RWPE2 (cell line): ENCODE measurements around the gene DOK1.

ENCODE experiments used
- ATAC-seq: fragments of 200-7000 bp; cut with Tn5 transposase; 3 replicates; pipeline ENCODE4 v1.9.1; 2021; ENCODE audit warnings: low read depth
- DNase-seq: peaks from one replicate; pipeline ENCODE4 v3.0.0-alpha.2; 2020; ENCODE audit warnings: low spot score
- H3K27ac ChIP-seq: fragments of 450-650 bp; 2 replicates; pipeline ENCODE4 v1.5.1; 2017; ENCODE audit warnings: mild to moderate bottlenecking; ENCODE audit not compliant: poor library complexity, severe bottlenecking
- H3K27me3 ChIP-seq: fragments of 250-450 bp; sonication (Bioruptor Pico); 2 replicates; pipeline ENCODE4 v1.5.1; 2021; ENCODE audit warnings: mild to moderate bottlenecking, moderate library complexity; ENCODE audit not compliant: insufficient read depth, poor library complexity, severe bottlenecking
- H3K36me3 ChIP-seq: fragments of 250-450 bp; sonication (Bioruptor Pico); 2 replicates; pipeline ENCODE4 v1.5.1; 2020; ENCODE audit warnings: low read depth, mild to moderate bottlenecking, moderate library complexity
- H3K4me1 ChIP-seq: fragments of 250-450 bp; sonication (Bioruptor Pico); 2 replicates; pipeline ENCODE4 v1.5.1; 2021; ENCODE audit warnings: mild to moderate bottlenecking, moderate library complexity; ENCODE audit not compliant: insufficient read depth, poor library complexity, severe bottlenecking
- H3K4me3 ChIP-seq: fragments of 250-450 bp; sonication (Bioruptor Pico); 2 replicates; pipeline ENCODE4 v1.5.1; 2021; ENCODE audit warnings: mild to moderate bottlenecking, moderate library complexity; ENCODE audit not compliant: severe bottlenecking
- H3K9me3 ChIP-seq: fragments of 250-450 bp; sonication (Bioruptor Pico); 2 replicates; pipeline ENCODE4 v1.5.1; 2021; ENCODE audit warnings: mild to moderate bottlenecking, moderate library complexity; ENCODE audit not compliant: severe bottlenecking
- TF ChIP-seq, protein P1 (sequence below): fragments of 450-650 bp; IDR thresholded peaks from one replicate; pipeline ENCODE4 v1.5.1; 2017; ENCODE audit warnings: mild to moderate bottlenecking, moderate library complexity; ENCODE audit not compliant: poor library complexity, severe bottlenecking

DOK1 gene

DNA sequence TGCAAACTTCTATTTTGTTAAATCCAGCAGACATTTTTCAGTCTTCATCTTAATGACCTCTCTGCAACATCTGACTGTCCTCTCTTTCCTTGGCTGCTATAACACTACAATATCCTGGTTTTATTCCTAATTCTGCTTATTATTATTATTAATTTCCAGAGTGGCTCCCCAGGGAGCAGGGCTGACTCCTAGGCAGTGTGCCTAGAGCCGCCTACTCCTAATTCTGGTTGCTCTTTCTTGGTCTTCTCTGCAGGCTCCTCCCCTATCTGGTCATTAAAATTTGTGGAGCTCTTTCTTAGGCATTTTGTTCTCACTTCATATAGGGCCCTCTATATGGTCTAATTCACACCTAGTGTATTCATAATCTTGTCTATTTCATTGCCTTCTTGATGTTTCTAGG lies 11.5 kb upstream of the DOK1 start:
- no peak for DNase-seq
- H3K36me3 ChIP-seq = no peaks in the 10 kb centered on the region
- no peaks in the 10 kb centered on the region for H3K27me3 ChIP-seq
- ATAC-seq = no peak
- H3K27ac ChIP-seq = no peak overlapping the region
- H3K4me3 ChIP-seq = no peak overlapping the region
- TF ChIP-seq, protein P1, sequence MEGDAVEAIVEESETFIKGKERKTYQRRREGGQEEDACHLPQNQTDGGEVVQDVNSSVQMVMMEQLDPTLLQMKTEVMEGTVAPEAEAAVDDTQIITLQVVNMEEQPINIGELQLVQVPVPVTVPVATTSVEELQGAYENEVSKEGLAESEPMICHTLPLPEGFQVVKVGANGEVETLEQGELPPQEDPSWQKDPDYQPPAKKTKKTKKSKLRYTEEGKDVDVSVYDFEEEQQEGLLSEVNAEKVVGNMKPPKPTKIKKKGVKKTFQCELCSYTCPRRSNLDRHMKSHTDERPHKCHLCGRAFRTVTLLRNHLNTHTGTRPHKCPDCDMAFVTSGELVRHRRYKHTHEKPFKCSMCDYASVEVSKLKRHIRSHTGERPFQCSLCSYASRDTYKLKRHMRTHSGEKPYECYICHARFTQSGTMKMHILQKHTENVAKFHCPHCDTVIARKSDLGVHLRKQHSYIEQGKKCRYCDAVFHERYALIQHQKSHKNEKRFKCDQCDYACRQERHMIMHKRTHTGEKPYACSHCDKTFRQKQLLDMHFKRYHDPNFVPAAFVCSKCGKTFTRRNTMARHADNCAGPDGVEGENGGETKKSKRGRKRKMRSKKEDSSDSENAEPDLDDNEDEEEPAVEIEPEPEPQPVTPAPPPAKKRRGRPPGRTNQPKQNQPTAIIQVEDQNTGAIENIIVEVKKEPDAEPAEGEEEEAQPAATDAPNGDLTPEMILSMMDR = no peak
- no peaks in the 10 kb centered on the region for H3K9me3 ChIP-seq
- no peaks in the 10 kb centered on the region for H3K4me1 ChIP-seq

DNA sequence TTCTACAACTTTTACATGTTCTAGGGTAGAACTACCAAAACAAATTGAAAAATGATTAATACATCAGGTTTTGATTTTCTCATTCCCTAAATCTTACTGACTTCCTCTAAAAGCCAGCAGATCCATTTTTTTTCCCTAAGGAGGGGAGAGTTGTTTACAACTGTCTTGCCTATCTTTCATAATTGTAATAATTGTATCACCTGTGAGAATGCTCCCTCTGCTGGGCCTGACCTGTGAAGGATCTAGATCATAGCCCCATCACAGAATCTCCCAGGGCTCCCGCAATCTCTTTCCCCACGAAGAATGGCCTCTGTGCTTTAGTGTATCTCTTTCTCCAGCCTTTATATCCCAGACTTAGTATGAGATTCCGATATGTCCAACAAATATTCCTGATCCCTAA lies 9.9 kb upstream of the DOK1 start:
- Histone ChIP-seq H3K4me3 (no peak overlapping the region), H3K27ac (no peak overlapping the region), H3K27me3 (no peaks in the 10 kb centered on the region), H3K9me3 (no peaks in the 10 kb centered on the region), H3K36me3 (no peaks in the 10 kb centered on the region), H3K4me1 (no peaks in the 10 kb centered on the region)
- TF ChIP-seq, protein P1 = peak; percentile 60
- DNase-seq (no peak), ATAC-seq (peak; percentile 44; the same call in 1 of the 3 replicates)

DNA sequence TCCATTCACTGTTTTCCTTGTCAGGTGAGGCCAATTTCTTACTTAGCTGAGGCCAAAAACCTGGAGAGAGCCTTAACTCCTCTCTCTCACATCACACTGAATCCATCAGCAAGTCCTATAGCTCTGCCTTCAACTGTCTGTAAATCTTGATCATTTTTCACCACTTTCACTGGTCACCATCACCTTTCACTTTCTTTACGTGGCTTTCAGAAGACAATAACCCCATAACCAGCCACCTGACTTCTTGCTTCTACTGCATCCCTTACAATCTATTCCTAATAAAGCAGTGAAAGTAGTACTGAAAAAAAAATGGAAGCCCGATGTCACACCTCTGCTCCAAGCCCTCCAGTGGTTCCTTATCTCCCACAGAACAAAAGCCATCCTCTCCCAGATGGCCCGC lies 8.5 kb upstream of the DOK1 start:
- TF ChIP-seq, protein P1 = no peak
- Histone ChIP-seq H3K27me3 (no peaks in the 10 kb centered on the region), H3K4me3 (no peak overlapping the region), H3K27ac (no peak overlapping the region), H3K36me3 (no peaks in the 10 kb centered on the region), H3K9me3 (no peaks in the 10 kb centered on the region), H3K4me1 (peaks cover 6% of the 10 kb centered on the region)
- ATAC-seq = no peak
- DNase-seq = no peak

- no peaks in the 10 kb centered on the region for H3K27me3 ChIP-seq
- TF ChIP-seq, protein P1 = no peak
- DNase-seq (no peak), ATAC-seq (no peak)
- H3K27ac ChIP-seq = peak overlapping the region; percentile 33
- H3K4me3 ChIP-seq = peak overlapping the region; percentile 49
- H3K9me3 ChIP-seq = no peaks in the 10 kb centered on the region
- H3K4me1 ChIP-seq = peaks cover 6% of the 10 kb centered on the region
- H3K36me3 ChIP-seq = no peaks in the 10 kb centered on the region
These were observed 6.1 kb upstream of the DOK1 start for GRCh38 chr2:74548285-74548899.
